H9 (cell line): Measurements from ENCODE around the gene KCNAB1. TPM values are rescaled to one million over a fixed set of nuclear protein-coding genes. Genes with fewer than 3 reads are reported as not detected.

Source experiments
- DNase-seq: peaks from one replicate; pipeline ENCODE4 v3.0.0-alpha.2; 2017
- H2AFZ ChIP-seq: one replicate; pipeline ENCODE4 v1.6.1; 2013; ENCODE audit warnings: mild to moderate bottlenecking, low read length, control low read depth, moderate library complexity
- H2AK5ac ChIP-seq: 2 replicates; pipeline ENCODE4 v1.6.1; 2013; ENCODE audit warnings: low read length, control low read depth, mixed read lengths; ENCODE audit not compliant: insufficient read length
- H2BK120ac ChIP-seq: one replicate; pipeline ENCODE4 v1.6.1; 2013; ENCODE audit warnings: low read depth, mild to moderate bottlenecking, low read length, control low read depth, inconsistent platforms; ENCODE audit not compliant: poor library complexity, severe bottlenecking
- H2BK12ac ChIP-seq: 2 replicates; pipeline ENCODE4 v1.6.1; 2013; ENCODE audit warnings: low read length, control low read depth, mixed read lengths, low read depth; ENCODE audit not compliant: insufficient read length
- H2BK15ac ChIP-seq: 2 replicates; pipeline ENCODE4 v1.6.1; 2013; ENCODE audit warnings: low read depth, low read length, control low read depth
- H2BK20ac ChIP-seq: one replicate; pipeline ENCODE4 v1.6.1; 2013; ENCODE audit warnings: low read depth, mild to moderate bottlenecking, low read length, control low read depth, inconsistent platforms; ENCODE audit not compliant: poor library complexity, severe bottlenecking
- H2BK5ac ChIP-seq: 2 replicates; pipeline ENCODE4 v1.6.1; 2013; ENCODE audit warnings: low read length, control low read depth, mixed read lengths; ENCODE audit not compliant: insufficient read length
- H3K14ac ChIP-seq: 2 replicates; pipeline ENCODE4 v1.6.1; 2013; ENCODE audit warnings: low read length, control low read depth; ENCODE audit not compliant: insufficient read depth
- H3K18ac ChIP-seq: 2 replicates; pipeline ENCODE4 v1.6.1; 2013; ENCODE audit warnings: low read depth, mild to moderate bottlenecking, mixed read lengths, low read length, control low read depth; ENCODE audit not compliant: insufficient read length
- H3K23ac ChIP-seq: 2 replicates; pipeline ENCODE4 v1.6.1; 2013; ENCODE audit warnings: low read length, control low read depth, mixed read lengths, low read depth; ENCODE audit not compliant: insufficient read length
- H3K23me2 ChIP-seq: 2 replicates; pipeline ENCODE4 v1.6.1; 2013; ENCODE audit warnings: low read depth, mild to moderate bottlenecking, mixed read lengths, low read length, control low read depth; ENCODE audit not compliant: insufficient read length, poor library complexity, severe bottlenecking
- H3K27ac ChIP-seq: 2 replicates; pipeline ENCODE4 v1.5.1; 2013; ENCODE audit warnings: low read length, control low read depth, mixed read lengths, low read depth; ENCODE audit not compliant: insufficient read length
- H3K27me3 ChIP-seq: 2 replicates; pipeline ENCODE4 v1.6.1; 2013; ENCODE audit warnings: low read length, control low read depth, inconsistent platforms; ENCODE audit not compliant: insufficient read depth
- H3K4ac ChIP-seq: 2 replicates; pipeline ENCODE4 v1.6.1; 2013; ENCODE audit warnings: low read depth, mild to moderate bottlenecking, control low read depth, inconsistent platforms, low read length, moderate library complexity
- H3K4me1 ChIP-seq: 2 replicates; pipeline ENCODE4 v1.6.1; 2013; ENCODE audit warnings: low read length, control low read depth, inconsistent platforms; ENCODE audit not compliant: insufficient read depth
- H3K4me2 ChIP-seq: 2 replicates; pipeline ENCODE4 v1.6.1; 2013; ENCODE audit warnings: low read length, control low read depth, mixed read lengths; ENCODE audit not compliant: insufficient read length, insufficient read depth
- H3K56ac ChIP-seq: 2 replicates; pipeline ENCODE4 v1.6.1; 2013; ENCODE audit warnings: low read depth, mild to moderate bottlenecking, mixed read lengths, low read length, control low read depth; ENCODE audit not compliant: insufficient read length
- H3K79me1 ChIP-seq: 2 replicates; pipeline ENCODE4 v1.6.1; 2013; ENCODE audit warnings: low read depth, mild to moderate bottlenecking, moderate library complexity, low read length, control low read depth, inconsistent platforms; ENCODE audit not compliant: insufficient read depth, poor library complexity, severe bottlenecking
- H3K79me2 ChIP-seq: 2 replicates; pipeline ENCODE4 v1.6.1; 2013; ENCODE audit warnings: low read length, control low read depth, inconsistent platforms; ENCODE audit not compliant: insufficient read depth
- H3K9ac ChIP-seq: 2 replicates; pipeline ENCODE4 v1.6.1; 2013; ENCODE audit warnings: low read length, control low read depth, mixed read lengths; ENCODE audit not compliant: insufficient read length; ENCODE audit errors: extremely low read depth
- H3K9me3 ChIP-seq: one replicate; pipeline ENCODE4 v1.6.1; 2013; ENCODE audit warnings: low read depth, low read length, inconsistent platforms; ENCODE audit not compliant: control insufficient read depth
- H3T11ph ChIP-seq: one replicate; pipeline ENCODE4 v1.6.1; 2013; ENCODE audit warnings: mild to moderate bottlenecking, low read length, control low read depth, inconsistent platforms
- H4K20me1 ChIP-seq: one replicate; pipeline ENCODE4 v1.6.1; 2013; ENCODE audit not compliant: control insufficient read depth, insufficient read length, insufficient read depth
- H4K5ac ChIP-seq: 2 replicates; pipeline ENCODE4 v1.6.1; 2013; ENCODE audit warnings: low read depth, mild to moderate bottlenecking, mixed read lengths, low read length, control low read depth; ENCODE audit not compliant: insufficient read length
- H4K8ac ChIP-seq: replicated peaks from 2 replicates; pipeline ENCODE4 v1.6.1; 2013; ENCODE audit warnings: low read length, control low read depth, mixed read lengths, low read depth; ENCODE audit not compliant: insufficient read length
- H4K91ac ChIP-seq: 2 replicates; pipeline ENCODE4 v1.6.1; 2013; ENCODE audit warnings: low read depth, mild to moderate bottlenecking, moderate library complexity, mixed read lengths, low read length, control low read depth; ENCODE audit not compliant: insufficient read length
- H3K27ac Mint-ChIP-seq, 3 experiments: 2 replicates in 2 of 3; 3 replicates in 1 of 3; pipeline ENCODE4 v1.8.0; 2020 to 2021; ENCODE audit warnings: mixed read lengths in 3 of 3, mild to moderate bottlenecking in 1 of 3, moderate library complexity in 1 of 3
- H3K27me3 Mint-ChIP-seq: 2 replicates; pipeline ENCODE4 v1.8.0; 2021; ENCODE audit warnings: low read depth, mild to moderate bottlenecking, moderate library complexity, mixed read lengths
- H3K36me3 Mint-ChIP-seq, 3 experiments: 2 replicates in 2 of 3; 3 replicates in 1 of 3; pipeline ENCODE4 v1.8.0; 2020 to 2021; ENCODE audit warnings: low read depth in 3 of 3, mixed read lengths in 3 of 3; ENCODE audit not compliant: insufficient read depth in 1 of 3
- H3K4me1 Mint-ChIP-seq, 2 experiments: 2 replicates each; pipeline ENCODE4 v1.8.0; 2020; ENCODE audit warnings: mixed read lengths in 2 of 2
- H3K4me3 Mint-ChIP-seq, 2 experiments: 2 replicates in 1 of 2; 3 replicates in 1 of 2; pipeline ENCODE4 v1.8.0; 2020 to 2021; ENCODE audit warnings: mild to moderate bottlenecking in 2 of 2, mixed read lengths in 2 of 2, moderate library complexity in 1 of 2
- H3K9me3 Mint-ChIP-seq, 2 experiments: 2 replicates in 1 of 2; 3 replicates in 1 of 2; pipeline ENCODE4 v1.8.0; 2020; ENCODE audit warnings: mild to moderate bottlenecking in 2 of 2, mixed read lengths in 2 of 2, moderate library complexity in 1 of 2
- CTCF ChIP-seq: fragments of 200-600 bp; sonication (generic); conservative IDR thresholded peaks from 3 replicates; pipeline ENCODE4 v1.8.0; 2021; ENCODE audit warnings: antibody characterized with exemption, mild to moderate bottlenecking
- WGBS: extraction: QIAGEN DNeasy Blood & Tissue Kit; methylation state at CpG from one replicate; pipeline ENCODE4 v1.1.7; 2013; ENCODE audit warnings: missing lambda C conversion rate, low lambda C conversion rate, mixed read lengths; ENCODE audit not compliant: insufficient read length; ENCODE audit errors: extremely low coverage; 5-methylcytosine and 5-hydroxymethylcytosine counted together
- total RNA-seq: library from RNA; stranded (reverse); gene quantifications from 2 replicates; pipeline ENCODE4 v1.2.1, GENCODE V29; 2021

KCNAB1 gene
- total RNA-seq, 1 experiment from 2014 or later = 3.7 TPM

- Histone ChIP-seq H3K23ac (no peak overlapping the region), H2AK5ac (no peak overlapping the region), H4K20me1 (no peaks in the 10 kb centered on the region), H3K4me1 (no peaks in the 10 kb centered on the region), H2BK15ac (no peak overlapping the region), H2BK12ac (no peak overlapping the region), H3K18ac (no peak overlapping the region), H3K27me3 (no peaks in the 10 kb centered on the region), H3K9ac (no peak overlapping the region), H3K4me2 (no peak overlapping the region), H3K79me2 (no peaks in the 10 kb centered on the region), H2BK20ac (no peak overlapping the region), H2AFZ (no peak overlapping the region), H4K91ac (no peak overlapping the region), H4K8ac (no peak overlapping the region), H3K79me1 (no peaks in the 10 kb centered on the region), H4K5ac (no peak overlapping the region), H3K14ac (no peak overlapping the region), H3K27ac (no peak overlapping the region), H2BK120ac (no peak overlapping the region), H3K23me2 (no peaks in the 10 kb centered on the region), H3K9me3 (no peaks in the 10 kb centered on the region), H2BK5ac (no peak overlapping the region), H3K4ac (no peak overlapping the region), H3K56ac (no peak overlapping the region), H3T11ph (no peak overlapping the region)
- Mint-ChIP-seq H3K27ac (no peak overlapping the region), H3K36me3 (no peaks in the 10 kb centered on the region), H3K4me1 (peaks cover 6 to 8% of the 10 kb centered on the region in 2 experiments), H3K4me3 (no peak overlapping the region), H3K27me3 (no peaks in the 10 kb centered on the region), H3K9me3 (no peaks in the 10 kb centered on the region)
- no peak for DNase-seq
- no CpG with 5 or more reads among the region's 2 CpGs for WGBS
- TF ChIP-seq CTCF = no peak
Measured at GRCh38 chr3:156480949-156481348, 360.6 kb downstream of the KCNAB1 start.
